HEK293 (cell line): ENCODE results near the gene APOE.

ENCODE experiments used
- CTCF ChIP-seq: fragments of 450-650 bp; formaldehyde crosslinking; IDR thresholded peaks from 2 replicates; pipeline ENCODE4 v1.5.1; 2016; ENCODE audit warnings: missing biosample characterization, missing genetic modification characterization
- KLF8 ChIP-seq: fragments of 450-650 bp; formaldehyde crosslinking; IDR thresholded peaks from 2 replicates; pipeline ENCODE4 v1.5.1; 2016; ENCODE audit warnings: missing biosample characterization, missing genetic modification characterization
- RBAK ChIP-seq: fragments of 450-650 bp; formaldehyde crosslinking; IDR thresholded peaks from 2 replicates; pipeline ENCODE4 v1.5.1; 2016; ENCODE audit warnings: missing biosample characterization, missing genetic modification characterization
- SALL2 ChIP-seq: fragments of 450-650 bp; formaldehyde crosslinking; IDR thresholded peaks from 2 replicates; pipeline ENCODE4 v1.5.0; 2017; ENCODE audit warnings: missing biosample characterization, mild to moderate bottlenecking, missing genetic modification characterization, borderline replicate concordance
- ZNF24 ChIP-seq: fragments of 450-650 bp; formaldehyde crosslinking; IDR thresholded peaks from 2 replicates; pipeline ENCODE4 v1.5.1; 2016; ENCODE audit warnings: missing biosample characterization, missing genetic modification characterization
- ZNF426 ChIP-seq: fragments of 450-650 bp; formaldehyde crosslinking; IDR thresholded peaks from 2 replicates; pipeline ENCODE4 v1.5.1; 2017; ENCODE audit warnings: missing biosample characterization, missing genetic modification characterization, mild to moderate bottlenecking, inconsistent platforms, moderate library complexity
- ZNF549 ChIP-seq: fragments of 450-650 bp; IDR thresholded peaks from 2 replicates; pipeline ENCODE4 v1.5.1; 2018; ENCODE audit warnings: missing biosample characterization, missing genetic modification characterization, mild to moderate bottlenecking, inconsistent platforms, moderate library complexity
- ZNF558 ChIP-seq: fragments of 450-650 bp; formaldehyde crosslinking; IDR thresholded peaks from 2 replicates; pipeline ENCODE4 v1.5.1; 2016; ENCODE audit warnings: missing biosample characterization, missing genetic modification characterization
- ZNF658 ChIP-seq: fragments of 450-650 bp; formaldehyde crosslinking; IDR thresholded peaks from 2 replicates; pipeline ENCODE4; 2016; ENCODE audit warnings: missing biosample characterization, missing genetic modification characterization
- ZNF76 ChIP-seq: fragments of 450-650 bp; formaldehyde crosslinking; IDR thresholded peaks from 2 replicates; pipeline ENCODE4; 2016; ENCODE audit warnings: low read depth, missing biosample characterization, missing genetic modification characterization, borderline replicate concordance
- ZNF776 ChIP-seq: fragments of 450-650 bp; formaldehyde crosslinking; IDR thresholded peaks from 2 replicates; pipeline ENCODE4 v1.5.0; 2017; ENCODE audit warnings: missing biosample characterization, missing genetic modification characterization, borderline replicate concordance
- ZSCAN4 ChIP-seq: fragments of 450-650 bp; formaldehyde crosslinking; IDR thresholded peaks from 2 replicates; pipeline ENCODE4 v1.5.1; 2017; ENCODE audit warnings: missing biosample characterization, missing genetic modification characterization
- ZSCAN5A ChIP-seq: fragments of 450-650 bp; formaldehyde crosslinking; IDR thresholded peaks from 2 replicates; pipeline ENCODE4 v1.5.1; 2016; ENCODE audit warnings: missing biosample characterization, missing genetic modification characterization

GRCh38 chr19:44947041-44947581, 41.5 kb downstream of the APOE start:
- TF ChIP-seq CTCF (tag by site-specific recombination) (no peak), ZNF776 (tag by site-specific recombination) (no peak), ZSCAN4 (tag by site-specific recombination) (no peak), SALL2 (tag by site-specific recombination) (no peak), ZNF549 (tag by site-specific recombination) (no peak), ZNF24 (no peak), ZNF76 (no peak), ZNF558 (tag by site-specific recombination) (no peak), ZNF426 (tag by site-specific recombination) (no peak), RBAK (no peak), KLF8 (tag by site-specific recombination) (no peak), ZNF658 (no peak), ZSCAN5A (tag by site-specific recombination) (no peak)
